DND-41 (cell line): ENCODE results near the gene WIPF3.

Experiments used
- EZH2 ChIP-seq: IDR thresholded peaks from 3 replicates; pipeline ENCODE4 v1.6.1; 2012; ENCODE audit warnings: borderline replicate concordance, low read depth, mild to moderate bottlenecking, moderate library complexity, low read length, inconsistent platforms; ENCODE audit not compliant: severe bottlenecking
- TF ChIP-seq, protein P1 (sequence below): IDR thresholded peaks from 2 replicates; pipeline ENCODE4 v1.5.1; 2012; ENCODE audit warnings: borderline replicate concordance, low read length, moderate library complexity, mild to moderate bottlenecking; ENCODE audit not compliant: poor library complexity, severe bottlenecking; ENCODE audit errors: extremely low read depth

DNA sequence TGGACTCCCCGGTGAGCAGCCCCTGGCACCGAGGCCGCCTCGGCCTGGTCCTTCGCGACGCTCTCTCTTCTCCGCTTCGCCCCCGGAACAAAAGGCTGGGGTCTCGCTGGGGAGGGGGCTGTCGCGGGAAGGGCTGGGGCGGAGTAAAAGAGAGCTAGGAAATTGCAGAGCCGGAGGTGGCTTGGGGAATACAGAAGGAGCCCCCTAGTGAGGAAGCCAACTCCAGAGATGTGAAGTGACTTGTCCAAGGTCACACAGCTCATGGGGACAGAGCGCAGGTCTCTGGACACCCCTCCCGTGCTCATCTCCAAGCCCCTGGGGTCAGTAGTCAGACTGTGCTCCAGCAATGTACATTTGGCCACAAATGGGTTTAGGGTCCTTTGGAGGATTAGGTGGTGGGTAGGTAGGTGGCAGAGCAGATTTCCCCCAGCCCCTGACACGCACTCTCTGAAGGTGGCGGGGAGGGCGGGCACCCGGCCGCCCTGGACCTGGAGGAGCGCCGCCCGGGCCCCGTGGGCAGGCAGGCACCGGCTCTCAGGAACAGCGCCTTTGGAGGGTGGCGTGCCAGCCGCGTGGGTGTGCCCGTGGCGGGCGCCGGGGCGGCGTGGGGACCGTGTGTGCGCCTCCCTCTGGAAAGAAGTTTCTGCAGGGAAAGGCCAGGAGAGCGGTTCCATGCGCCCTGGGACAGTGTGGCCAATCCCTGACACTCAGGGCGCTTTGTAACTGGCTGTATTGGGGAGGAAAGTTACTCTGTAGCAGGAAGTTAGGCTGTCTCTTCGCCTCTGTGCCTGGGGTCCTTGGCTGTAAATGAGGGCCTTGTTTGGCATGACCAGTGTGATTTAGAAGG, 910 bp downstream of the WIPF3 start:
- no peak for TF ChIP-seq EZH2
- TF ChIP-seq, protein P1, sequence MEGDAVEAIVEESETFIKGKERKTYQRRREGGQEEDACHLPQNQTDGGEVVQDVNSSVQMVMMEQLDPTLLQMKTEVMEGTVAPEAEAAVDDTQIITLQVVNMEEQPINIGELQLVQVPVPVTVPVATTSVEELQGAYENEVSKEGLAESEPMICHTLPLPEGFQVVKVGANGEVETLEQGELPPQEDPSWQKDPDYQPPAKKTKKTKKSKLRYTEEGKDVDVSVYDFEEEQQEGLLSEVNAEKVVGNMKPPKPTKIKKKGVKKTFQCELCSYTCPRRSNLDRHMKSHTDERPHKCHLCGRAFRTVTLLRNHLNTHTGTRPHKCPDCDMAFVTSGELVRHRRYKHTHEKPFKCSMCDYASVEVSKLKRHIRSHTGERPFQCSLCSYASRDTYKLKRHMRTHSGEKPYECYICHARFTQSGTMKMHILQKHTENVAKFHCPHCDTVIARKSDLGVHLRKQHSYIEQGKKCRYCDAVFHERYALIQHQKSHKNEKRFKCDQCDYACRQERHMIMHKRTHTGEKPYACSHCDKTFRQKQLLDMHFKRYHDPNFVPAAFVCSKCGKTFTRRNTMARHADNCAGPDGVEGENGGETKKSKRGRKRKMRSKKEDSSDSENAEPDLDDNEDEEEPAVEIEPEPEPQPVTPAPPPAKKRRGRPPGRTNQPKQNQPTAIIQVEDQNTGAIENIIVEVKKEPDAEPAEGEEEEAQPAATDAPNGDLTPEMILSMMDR = no peak
